ENCODE measurements around the gene NOTCH1.

DNA sequence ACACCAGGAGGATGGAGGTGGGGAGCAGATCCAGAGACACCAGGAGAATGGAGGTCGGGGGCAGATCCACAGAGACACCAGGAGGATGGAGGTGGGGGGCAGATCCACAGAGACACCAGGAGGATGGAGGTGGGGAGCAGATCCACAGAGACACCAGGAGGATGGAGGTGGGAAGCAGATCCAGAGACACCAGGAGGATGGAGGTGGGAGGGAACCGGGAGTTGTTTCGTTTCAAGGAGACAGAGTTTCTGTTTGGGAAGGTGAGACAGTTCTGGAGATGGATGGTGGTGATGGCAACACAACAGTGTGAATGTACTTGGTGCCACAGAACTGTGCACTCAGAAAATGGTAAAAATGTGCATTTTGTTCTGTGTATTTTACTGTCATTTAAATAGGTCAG, 97.2 kb downstream of the NOTCH1 start:
- TF ChIP-seq CTCF (IDR thresholded peaks at IDR 0.05; ENCODE audit: low read length) (no peak), EZH2 (optimal IDR thresholded peaks at IDR 0.05; ENCODE audit: low read depth, low read length) (no peak)
